Renal cortex interstitium (tissue), 11 donors: ENCODE measurements around the gene CNIH2. TPM values are rescaled to one million over a fixed set of nuclear protein-coding genes. Genes with fewer than 3 reads are reported as not detected.
A peak's percentile ranks its signal among the peaks of the same experiment; 100 is the strongest.
"Not testable (repeated sequence)": the region's sequence is repeated elsewhere in the genome, so short reads cannot be mapped to it uniquely, and the experiment has no call there.

Source experiments
- DNase-seq, 11 donors: peaks; one replicate each; pipeline ENCODE4 v3.0.0-alpha.2; 2013; ENCODE audit warnings: low read depth in 9 of 11, low spot score in 4 of 11; ENCODE audit errors: extremely low read depth in 1 of 11
- polyA plus RNA-seq, 3 donors: library from polyadenylated mRNA; unstranded; fragments of 120-200 nt; gene quantifications; one replicate each; pipeline ENCODE4 v1.2.1, GENCODE V29; 2013; ENCODE audit not compliant: insufficient read length in 3 of 3

Gene CNIH2
- polyA plus RNA-seq, 3 donors: 1.9 to 3.8 (median 3.7) TPM

GRCh38 chr11:66268952-66269905, 8.7 kb upstream of the CNIH2 start:
- DNase-seq: no peak

DNA sequence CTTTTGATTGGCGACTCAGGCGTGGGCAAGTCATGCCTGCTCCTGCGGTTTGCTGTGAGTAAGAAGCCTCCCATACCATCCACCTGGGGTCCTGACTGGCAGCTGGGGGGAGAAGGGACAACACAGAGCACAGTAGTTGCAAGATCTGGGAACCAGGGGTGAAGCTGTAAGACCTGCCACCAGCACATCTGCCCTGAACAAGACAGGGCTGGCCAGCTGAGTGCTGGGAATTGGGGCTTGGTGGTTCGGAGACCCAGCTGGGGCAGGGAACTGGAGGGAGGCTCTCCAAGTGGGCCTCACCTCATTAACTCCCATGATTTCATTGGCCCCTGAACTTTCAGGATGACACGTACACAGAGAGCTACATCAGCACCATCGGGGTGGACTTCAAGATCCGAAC, 6.2 kb upstream of the CNIH2 start:
- no peak for DNase-seq

- no peak for DNase-seq
Observed at GRCh38 chr11:66272596-66272995, 5.4 kb upstream of the CNIH2 start.

- DNase-seq: no peak
Observed at GRCh38 chr11:66274219-66274618, 3.8 kb upstream of the CNIH2 start.

DNA sequence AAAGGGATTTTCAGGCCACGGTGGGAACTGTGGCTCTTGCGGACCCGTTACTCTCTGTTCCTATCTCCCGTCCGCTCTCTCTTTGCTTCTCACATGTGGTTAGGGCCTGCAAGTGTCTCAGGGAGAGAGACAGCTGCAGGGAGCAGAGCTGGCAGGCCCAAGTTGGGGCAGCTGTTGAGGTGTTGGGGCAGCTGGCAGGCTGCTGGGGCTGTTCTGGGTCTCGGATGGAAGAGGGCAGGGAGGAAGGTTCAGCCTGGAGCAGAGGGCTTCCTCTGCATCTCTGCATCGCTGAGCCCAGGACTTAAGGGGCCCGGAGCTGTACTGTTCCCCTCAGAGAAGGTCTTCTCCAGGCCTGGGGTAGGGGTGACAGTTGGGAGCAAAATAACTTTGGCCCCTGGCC, 2.6 kb upstream of the CNIH2 start:
- no peak for DNase-seq

- no peak for DNase-seq
Observed at GRCh38 chr11:66275984-66276612, 1.9 kb upstream of the CNIH2 start.

DNA sequence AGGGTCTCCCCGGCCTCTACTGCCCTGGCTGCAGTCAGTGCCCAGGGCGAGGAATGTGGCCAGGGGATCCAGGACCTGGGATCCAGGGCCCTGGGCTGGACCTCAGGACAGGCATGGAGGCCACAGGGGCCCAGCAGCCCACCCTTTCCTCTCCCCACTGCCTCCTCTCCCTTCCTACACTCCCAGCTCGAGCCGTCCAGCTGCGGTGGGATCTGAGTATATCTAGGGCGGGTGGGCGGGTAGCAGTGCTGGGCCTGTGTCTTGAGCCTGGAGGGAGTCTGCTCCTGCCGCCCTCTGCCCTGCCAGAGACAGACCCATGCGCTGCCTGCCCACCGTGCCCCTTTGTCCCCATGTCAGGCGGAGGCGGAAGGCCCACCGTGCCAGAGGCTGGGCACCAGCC, 1.4 kb upstream of the CNIH2 start:
- not testable (repeated sequence) for DNase-seq

DNA sequence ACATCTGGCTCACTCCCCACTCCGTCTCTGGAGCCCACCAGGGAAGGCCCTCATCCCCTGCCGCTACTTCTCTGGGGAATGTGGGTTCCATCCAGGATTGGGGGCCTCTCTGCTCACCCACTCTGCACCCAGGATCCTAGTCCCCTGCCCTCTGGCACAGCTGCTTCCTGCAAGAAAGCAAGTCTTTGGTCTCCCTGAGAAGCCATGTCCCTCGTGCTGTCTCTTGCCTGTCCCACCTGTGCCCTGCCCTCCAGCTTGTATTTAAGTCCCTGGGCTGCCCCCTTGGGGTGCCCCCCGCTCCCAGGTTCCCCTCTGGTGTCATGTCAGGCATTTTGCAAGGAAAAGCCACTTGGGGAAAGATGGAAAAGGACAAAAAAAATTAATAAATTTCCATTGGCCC, 911 bp upstream of the CNIH2 start:
- DNase-seq: not testable (repeated sequence)

DNA sequence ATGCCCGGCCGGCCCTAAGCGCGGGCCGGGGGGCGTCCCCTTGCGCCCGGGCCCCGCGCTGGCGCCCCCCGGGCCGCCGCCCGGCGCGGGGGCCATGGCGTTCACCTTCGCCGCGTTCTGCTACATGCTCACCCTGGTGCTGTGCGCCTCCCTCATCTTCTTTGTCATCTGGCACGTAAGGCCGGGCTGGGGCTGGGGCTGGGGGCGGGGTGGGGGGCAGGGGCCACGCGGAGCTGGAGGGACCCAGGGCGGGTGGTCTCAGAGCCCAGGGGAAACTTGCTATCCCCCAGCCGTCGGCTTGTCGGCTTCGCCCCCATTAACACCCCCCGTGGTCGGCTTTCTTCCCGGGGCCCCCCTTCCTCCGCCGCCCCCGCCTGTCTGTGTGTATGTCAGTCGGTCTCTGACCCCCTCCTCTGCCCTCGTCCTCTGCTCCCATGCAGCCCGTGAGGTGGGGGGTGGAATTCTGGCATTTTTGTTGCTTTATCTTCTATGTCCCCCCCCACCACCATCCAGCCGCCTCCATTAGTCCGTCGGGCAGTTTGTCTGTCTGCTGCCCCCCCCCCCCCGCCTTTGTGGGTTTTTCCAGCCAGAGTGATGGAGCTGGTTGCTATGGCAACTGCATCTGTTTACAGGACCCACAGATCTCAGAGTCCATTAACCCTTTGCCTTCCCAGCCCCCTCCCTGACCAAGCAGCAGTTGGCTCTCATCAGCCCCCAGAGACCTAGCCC, 552 bp downstream of the CNIH2 start:
- no peak for DNase-seq

DNA sequence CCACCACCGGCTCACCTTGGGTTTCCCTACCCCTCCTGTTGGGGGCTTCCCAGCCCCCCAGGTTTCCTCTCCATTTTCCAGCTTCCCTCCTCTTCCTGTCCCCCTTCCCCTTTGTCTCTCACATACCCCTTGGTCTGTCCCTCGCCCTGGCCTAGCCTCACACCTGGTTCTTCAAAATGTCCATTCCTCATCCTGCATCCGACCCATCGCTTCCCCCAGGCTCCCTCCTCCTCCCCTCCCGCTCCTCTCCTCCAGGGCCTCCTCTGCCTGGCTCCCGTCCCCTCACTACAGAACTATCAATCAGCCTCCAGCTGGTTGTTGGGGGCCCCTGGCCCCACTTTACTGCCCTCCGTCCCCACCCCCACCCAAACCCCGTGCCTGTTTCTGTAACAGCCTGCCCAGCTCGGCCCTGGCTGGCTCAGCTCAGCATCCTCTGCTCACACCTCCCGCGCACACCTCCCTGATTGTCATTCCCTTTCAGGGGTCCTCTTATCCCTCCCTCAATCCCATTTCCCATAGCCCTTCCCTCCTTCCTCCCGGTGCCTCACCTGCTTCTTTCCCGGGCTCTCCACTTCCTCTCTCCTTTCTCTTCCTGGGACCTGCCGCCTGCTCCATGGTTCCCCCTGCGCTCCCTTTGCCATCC, 1.2 kb downstream of the CNIH2 start:
- DNase-seq: no peak

DNA sequence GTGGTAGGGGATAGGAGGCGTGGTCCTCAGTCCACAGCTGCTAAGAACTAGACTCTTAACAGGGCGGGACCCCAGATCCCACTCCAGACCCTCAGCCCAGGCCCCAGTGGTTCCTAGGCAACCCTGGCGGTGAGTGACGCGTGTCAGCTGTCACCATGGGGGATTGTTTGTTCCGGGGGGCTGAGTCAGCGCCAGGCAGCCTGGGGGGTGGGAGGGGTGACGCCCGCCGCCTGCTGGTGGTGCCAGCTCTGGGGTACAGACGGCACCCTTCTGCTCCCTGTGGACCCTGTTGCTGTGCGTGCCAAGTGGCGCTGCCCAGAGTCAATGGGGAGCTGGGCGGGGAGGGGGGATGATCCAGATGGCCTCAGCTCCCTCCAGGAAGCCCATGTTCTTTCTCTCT, 2.5 kb downstream of the CNIH2 start:
- no peak for DNase-seq

GRCh38 chr11:66281001-66281400, 3.0 kb downstream of the CNIH2 start:
- no peak for DNase-seq

DNA sequence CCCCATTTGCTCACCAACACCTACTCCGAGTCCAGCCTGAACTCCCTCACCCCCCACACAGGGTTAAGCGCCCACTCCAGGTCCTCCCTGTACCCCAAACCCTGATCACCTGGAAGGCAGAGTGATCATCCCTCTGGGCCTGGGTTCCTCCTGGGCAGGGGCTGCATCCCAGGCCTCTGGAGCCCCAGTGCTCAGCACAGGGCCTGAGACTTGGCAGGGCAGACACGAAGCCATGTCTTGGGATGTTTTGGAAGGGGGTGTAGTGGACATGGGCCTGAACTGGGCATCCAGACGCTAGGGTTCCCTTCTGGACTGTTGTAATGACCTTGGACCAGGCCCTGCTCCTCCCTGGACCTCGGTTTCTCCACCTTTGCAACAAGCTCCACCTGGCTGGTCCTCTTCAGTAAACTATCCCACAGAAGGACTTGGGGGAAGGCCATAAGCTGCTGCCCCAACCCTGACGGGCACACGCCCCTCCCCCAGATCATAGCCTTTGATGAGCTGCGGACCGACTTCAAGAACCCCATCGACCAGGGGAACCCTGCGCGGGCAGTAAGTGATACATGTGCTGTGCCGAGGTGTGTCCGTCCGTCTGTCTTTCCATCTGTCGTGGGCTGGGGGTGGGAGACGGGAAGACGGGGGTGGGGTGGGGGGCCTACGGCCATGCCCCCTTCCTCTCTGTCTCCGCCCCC, 3.9 kb downstream of the CNIH2 start:
- DNase-seq: no peak

GRCh38 chr11:66282468-66283455, 4.8 kb downstream of the CNIH2 start:
- peak; percentile 85 to 98 (median 96) for DNase-seq

GRCh38 chr11:66283461-66284105, 5.6 kb downstream of the CNIH2 start:
- DNase-seq: no peak

DNA sequence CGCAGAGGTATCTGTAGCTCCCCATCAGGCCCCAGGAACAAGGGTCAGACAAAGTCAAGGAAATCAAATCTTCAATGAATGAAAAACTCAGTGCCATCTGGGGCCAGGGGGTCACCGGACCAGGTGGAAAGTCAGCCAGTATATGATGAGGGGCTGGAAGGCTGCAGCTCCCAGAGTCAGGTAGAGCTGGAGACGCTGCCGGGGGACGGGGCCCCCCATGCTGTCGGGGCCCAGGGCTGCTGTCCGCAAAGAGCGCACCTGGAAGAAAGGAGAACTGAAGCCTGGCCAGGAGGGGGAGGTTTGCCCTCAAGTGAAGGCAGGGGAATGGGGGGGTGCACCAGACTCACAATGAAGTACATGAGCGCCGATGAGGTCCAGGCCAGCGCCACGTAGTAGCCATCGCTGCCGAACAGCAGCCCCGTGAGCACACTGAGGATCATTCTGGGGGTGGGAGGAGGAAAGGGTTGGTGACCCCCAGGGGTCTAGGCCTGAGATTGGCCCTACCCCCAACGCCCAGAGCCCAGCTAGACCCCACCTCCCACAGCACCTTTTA, 6.6 kb downstream of the CNIH2 start:
- DNase-seq: no peak
